Activated T-helper 1 cell treated with Interleukin-2 at 50 U/mL for 16 hours (primary cell): ENCODE data around the gene FLOT2.
"Not testable (repeated sequence)": the region's sequence is repeated elsewhere in the genome, so short reads cannot be mapped to it uniquely, and the experiment has no call there.

ENCODE experiments used
- DNase-seq: peaks from one replicate; pipeline ENCODE4 v3.0.0-alpha.2; 2020; ENCODE audit warnings: low read depth

The FLOT2 gene

DNA sequence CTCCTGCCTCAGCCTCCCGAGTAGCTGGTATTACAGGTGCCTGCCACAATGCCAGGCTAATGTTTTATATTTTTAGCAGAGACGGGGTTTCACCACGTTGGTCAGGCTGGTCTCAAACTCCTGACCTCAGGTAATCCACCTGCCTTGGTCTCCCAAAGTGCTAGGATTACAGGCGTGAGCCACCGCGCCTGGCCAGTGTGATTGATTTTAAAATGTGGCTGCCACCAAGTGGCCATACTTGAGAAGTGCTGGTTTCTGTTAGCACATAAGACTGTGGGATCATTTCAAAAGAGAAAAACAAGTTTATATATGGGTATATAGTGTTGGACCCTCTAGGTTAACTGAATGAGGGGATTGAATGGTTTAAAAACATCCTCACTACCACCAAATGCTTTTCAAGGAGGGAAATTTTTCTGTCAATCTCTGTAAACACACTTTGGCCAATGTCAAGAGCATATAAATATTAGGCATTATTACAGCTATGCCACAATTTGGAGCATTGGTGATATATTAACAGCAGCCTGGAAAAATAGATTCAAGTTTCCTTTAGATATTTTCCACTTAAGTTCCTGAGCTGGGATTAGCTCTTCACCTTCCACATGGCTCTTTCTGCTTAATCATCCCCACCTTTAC lies 18.9 kb upstream of the FLOT2 start:
- DNase-seq: no peak

DNA sequence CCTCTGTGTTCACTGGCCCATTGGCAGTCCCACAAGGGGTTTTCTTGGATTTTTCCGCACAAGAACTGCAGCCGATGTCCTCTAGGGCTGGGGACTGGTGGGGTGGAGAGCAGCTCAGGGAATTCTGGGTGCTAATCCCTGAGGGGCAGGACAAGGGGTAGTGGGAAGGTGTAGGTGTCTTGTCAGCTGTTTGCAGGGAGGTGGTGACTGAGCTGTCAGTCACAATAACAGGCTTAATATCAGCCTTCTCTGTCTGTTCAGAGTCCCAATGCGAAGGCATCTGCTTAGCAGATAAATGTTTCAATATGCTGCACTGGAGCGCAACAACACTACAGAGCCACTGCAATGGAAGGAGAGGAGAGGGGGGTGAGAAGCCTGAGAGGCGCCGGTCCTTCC lies 15.4 kb upstream of the FLOT2 start:
- no peak for DNase-seq

GRCh38 chr17:28912281-28912937 lies 14.9 kb upstream of the FLOT2 start:
- no peak for DNase-seq

- DNase-seq: no peak
Measured at GRCh38 chr17:28911411-28912045, 14.0 kb upstream of the FLOT2 start.

DNA sequence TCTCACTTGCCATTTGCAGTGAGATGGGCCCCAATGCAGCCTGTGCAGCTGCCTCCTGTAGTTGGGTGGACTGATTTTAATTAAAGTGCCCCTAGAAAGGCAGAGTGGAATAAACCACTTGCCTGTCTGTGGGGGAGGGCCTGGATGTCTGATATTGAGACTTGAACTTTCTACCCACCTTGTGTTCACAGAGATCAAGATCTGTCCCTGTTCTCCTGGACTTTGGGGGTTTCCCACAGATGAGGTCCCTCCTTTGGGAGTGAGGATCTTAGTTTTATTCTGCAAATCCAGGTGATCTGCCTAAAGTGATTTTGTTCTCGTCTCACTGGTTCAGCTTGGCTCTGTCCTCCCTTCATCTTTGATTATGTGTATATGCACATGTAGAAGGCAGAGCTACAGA lies 13.0 kb upstream of the FLOT2 start:
- DNase-seq: no peak

DNA sequence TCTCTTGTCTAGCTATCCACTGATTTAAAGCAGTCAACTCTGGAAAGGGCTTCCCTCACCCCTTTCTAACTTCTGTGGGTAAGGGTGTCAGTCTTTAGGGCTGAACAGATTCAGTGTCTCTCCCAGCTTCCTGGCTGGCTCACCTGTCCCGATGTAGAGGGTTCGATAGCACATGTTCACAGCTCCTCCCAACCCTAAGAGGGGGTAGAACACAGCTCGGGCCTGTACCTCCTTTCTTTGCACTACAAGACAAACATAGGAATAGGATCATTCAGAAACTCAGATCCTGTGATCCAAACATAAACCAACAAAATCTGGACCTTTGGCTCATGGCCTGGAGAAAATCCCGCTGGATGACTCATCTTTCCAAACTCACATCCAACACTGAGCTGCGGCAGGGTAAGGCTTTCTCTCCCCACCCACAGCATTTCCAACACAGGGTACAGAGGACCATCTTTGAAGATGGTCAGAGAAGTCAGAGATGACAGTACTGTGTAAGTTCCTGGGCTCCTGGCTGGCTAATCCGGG lies 11.2 kb upstream of the FLOT2 start:
- DNase-seq: no peak

DNA sequence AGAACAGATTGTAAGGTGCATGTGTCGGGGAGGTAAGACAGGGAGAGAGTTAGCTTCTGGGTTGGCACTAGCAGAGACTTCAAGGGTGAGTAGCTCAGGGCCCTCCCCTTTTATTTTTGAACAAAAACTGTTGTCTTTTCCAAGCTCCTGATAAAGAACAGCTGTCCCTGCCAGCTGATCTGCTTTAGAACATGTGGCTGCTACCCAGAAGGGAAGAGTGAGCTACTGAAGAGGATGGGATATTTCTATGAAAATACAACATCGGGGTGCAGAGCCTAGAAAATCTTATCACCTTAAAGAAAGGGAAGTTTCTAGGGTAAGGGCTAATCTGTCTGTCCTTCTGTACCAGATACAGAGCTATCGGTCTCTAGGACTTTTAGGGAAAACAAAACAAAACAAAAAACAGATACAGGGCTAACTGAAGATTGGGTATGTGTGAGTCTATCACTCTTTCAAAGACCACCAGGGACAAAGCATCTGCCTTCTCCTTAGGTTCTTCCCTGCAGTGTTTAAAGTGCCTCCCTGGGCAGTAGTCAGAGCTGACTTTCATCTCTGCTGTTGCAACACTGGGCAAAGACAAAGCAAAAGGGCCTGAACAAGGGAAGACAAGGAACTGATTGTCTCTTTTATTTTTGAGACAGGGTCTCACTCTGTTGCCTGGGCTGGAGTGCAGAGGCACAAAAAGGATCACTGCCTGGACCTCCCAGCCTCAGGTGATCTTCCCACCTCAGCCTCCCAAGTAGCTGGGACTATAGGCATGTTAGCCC lies 10.4 kb upstream of the FLOT2 start:
- DNase-seq: no peak

DNA sequence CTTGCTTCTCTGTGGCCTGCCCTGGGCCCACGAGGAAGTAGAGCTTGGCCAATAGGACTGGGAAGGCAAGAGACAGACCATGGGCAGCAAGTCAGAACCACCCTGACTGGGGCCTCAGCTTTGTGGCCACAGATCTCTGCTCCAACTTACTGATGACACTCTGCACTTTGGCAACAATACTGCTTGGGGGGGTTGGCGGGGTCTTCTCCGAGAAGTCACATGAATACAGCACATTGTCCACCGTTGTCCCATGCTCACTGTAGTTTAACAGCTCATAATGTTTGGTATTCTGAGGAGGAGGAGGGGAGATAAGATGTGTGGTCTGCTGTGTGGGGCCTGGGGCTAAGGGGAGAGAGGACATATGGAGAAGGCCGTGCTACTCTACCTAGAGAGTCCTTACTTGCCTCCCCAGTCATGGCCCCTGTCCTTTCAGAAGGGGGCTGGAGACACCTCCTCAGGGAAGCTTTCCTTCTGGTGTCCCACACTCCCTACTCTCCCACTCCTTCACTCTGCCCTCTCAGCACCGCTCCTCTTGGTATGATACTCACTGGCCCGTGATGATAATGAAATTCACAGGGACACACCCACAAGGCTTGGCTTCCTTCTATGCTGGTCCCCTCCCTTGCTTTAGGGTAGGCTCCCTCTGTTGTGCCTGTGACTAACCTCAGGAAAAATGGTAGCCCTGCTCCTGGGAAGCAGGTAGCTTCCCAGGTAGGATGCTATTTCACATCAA lies 9.3 kb upstream of the FLOT2 start:
- DNase-seq: no peak

DNA sequence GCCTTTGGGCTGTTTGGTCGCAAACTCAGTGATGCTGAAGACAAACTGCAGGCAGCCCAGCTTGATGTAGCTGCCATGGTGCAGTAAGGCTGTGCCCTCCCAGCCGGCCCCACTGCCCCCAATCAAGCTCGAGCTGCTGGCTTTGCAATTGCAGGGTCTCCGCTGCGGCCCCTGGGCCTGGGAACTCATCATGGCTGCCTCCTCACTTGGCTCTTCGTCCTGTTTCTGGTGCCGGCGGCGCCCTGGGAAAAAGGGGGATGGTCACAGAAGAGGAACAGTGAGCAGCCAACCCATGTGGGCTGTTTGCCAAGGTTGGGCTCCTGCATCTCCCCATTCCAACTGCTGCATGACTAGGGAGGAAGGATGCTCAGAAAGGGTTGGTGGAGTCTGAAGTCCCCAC lies 8.7 kb upstream of the FLOT2 start:
- DNase-seq: no peak

DNA sequence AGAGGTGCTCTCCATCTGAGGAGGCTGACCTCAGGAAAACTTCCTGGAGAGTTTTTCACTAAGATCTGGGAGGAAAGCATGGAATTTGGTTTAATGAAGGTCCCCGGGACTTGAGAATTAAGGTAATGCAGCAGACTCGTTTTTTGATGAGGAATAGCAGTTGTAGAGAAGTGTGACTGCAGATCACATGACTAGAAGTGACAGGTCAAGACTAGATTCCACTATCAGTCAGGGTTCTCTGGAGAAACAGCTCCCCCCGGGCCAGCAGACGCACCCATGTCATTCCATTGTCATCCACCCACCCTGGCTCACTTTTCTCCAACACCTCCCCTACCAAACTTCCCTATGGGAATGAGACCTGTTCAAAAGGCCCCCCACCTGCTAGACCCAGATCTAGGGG lies 7.3 kb upstream of the FLOT2 start:
- no peak for DNase-seq

- DNase-seq: not testable (repeated sequence)
Measured at GRCh38 chr17:28903546-28903841, 6.0 kb upstream of the FLOT2 start.

DNA sequence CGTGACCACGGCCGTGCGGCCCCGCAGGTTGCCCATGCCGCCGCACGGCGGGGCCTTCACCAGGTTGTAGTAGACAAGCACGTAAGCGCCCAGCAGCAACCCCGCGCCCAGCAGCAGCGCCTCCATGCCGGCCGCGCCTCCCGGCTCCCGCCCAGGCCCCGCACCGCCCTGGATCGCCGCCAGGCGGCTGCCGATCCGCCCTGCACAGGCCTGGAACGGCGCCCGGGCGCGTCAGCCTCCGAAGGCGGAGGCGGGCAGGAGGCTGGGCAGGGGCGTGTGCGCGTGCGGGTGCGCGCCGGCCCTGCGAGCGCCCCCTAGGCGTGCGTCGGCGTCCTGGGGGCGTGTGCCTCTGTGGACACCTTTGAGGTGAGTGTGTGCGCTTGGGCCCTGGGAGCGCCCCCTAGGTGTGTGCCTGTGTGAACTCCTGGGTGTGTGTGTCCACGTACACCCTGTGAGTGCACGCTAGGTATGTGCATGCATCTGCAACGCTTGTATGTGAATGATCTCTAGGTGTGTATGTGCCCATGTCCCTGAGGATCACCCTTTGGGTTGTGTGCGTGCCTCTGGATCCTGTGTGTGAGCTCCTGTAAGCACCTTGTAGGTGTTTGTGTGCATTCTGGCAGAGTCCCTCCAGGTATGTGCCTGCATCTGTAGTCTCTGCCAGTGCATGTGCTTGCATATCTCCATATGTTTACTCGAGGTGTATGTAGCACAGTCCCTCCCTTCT lies 5.4 kb upstream of the FLOT2 start, which contains the start of gene DHRS13:
TSS of gene DHRS13 (minus strand) at position 261 of the 727 bp plus-strand sequence. CDS start at position 126, 135 bp downstream.
- DNase-seq: peak; percentile 95

DNA sequence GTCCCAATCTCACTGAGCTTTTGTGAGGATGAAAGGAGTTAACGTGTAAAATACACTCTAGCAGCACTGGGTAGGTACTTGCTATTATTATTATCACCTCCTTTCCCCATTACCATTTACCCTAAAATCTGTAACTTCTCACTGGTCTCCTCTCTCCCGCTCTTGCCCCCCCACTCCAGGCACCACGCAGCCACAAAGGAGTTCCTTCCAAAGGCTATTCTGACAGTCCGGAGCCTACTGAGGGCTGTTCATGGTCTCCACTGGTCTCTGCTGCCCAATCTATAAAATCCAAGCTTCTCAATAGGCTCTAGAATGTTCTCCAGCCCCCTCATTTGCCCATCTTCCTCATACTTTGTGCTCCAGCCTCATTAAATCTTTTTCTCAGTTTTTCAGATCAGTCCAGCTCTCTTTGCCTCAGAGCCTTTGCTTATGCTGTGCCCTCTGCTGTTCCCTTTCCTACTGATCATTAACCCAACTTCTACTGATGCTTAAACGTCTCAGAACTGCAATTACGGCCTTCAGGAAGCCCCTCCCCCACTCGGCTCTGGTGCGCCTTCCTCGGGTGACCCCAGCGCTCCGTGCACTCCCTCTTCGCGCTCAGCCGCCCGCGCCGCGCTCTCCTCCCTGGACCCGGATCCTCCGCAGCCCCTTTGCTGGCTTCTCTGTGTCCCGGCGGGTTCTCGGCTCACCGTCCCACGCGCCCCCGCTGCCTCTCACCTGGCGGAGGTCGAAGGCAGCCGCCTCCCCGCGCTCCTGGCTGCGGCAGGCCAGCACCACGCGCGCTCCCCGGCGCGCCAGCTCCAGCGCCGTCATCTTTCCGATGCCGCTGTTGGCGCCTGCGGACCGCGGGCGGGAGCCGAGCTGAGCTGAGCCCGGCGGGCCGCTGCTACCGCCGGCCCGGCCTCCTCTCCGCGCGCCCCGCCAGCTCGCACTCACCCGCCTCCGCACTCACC lies 4.6 kb upstream of the FLOT2 start:
- DNase-seq: no peak

- no peak for DNase-seq
Measured at GRCh38 chr17:28900986-28901726, 3.6 kb upstream of the FLOT2 start.

DNA sequence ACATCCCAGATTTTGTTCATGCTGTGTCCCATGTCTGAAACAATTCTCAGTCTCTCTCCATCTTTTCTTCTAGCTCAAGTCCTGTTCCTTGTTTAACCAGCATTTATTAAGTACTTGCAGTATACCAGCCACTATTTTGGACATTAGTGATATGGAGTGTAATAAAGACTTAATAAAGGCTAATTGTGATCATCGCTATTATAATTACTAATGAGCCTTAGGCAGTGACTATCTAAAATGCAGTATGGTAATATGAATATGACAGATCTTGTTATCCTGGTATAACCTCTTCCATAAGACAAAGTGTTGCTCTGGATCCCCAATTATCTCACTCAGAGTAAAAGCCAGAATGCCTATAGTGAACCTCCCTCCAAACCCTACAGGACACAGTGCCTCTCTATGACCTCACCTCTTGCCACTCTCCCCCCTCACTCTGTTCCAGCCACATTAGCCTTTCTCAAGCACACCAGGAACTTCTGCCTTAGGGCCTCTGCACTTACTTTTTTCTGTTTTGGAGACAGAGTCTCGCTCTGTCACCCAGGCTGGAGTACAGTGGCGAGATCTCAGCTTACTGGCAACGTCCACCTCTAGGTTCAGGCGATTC lies 1.8 kb upstream of the FLOT2 start:
- no peak for DNase-seq

GRCh38 chr17:28898527-28898955 lies 1.0 kb upstream of the FLOT2 start:
- DNase-seq: no peak

DNA sequence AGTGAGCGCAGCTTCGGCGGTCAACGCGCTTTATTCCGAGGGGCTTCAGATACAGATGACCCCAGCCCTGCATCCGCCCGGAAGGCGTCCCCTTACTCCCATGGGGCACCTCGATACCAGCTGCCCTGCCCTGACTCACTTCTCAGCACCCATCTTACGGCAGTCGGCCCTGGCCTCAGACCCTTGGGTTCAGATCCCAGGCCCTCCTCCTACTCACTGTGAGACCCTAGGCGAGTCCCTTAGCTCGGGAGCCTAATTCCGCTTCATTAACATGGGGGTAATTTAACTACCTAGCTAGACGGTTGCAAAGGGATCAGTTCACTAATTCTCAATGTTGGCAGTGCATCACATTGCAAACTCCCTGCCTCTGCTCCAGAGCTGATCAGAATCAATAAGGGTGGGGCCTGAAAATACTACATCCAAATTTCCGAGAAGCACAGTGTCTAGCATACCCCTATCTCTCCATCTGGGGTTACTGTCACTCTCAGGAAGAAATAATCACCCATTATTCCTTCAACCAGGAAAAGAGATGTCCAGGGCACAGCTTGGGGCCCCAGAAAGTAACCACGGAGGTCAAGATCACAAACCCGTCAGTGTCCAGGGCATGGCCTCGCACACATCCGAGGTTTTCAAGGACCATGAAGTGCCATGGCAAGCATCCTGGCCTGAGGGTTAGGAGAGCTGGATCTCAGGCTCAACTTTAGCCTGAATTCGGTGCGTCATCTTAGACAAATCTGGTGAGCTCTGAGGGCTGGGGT lies 415 bp upstream of the FLOT2 start:
- no peak for DNase-seq

GRCh38 chr17:28896491-28896883 lies 1.0 kb downstream of the FLOT2 start:
- no peak for DNase-seq
